HG03060 (cell line): ENCODE data around the gene C5AR1.
"Not testable (repeated sequence)": the region's sequence is repeated elsewhere in the genome, so short reads cannot be mapped to it uniquely, and the experiment has no call there.

ENCODE experiments used
- ATAC-seq: cut with Tn5 transposase; IDR thresholded peaks from one replicate; pipeline ENCODE4 v1.9.1; 2021; ENCODE audit warnings: low read depth, moderate number of reproducible peaks; ENCODE audit not compliant: unreplicated experiment

The C5AR1 gene

DNA sequence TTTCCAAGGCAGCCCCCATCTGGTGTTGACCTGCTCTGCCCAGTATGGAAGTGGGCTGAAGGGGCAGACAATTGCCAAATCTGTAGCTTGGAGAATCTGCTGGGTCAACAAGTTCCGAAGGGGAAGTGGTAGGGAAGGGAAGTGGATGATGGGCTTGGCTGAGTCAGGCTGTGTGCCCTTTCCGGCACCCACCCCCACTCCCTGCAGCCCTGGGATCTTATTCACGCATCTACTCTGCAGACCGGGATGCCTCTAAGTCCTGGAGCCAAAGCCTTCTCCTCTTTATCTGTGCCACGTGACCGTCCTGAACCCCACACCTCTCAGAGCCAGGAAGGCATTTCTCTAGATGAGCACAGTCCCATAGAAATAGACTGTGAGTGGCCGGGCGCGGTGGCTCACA lies 14.8 kb downstream of the C5AR1 start:
- no peak for ATAC-seq

DNA sequence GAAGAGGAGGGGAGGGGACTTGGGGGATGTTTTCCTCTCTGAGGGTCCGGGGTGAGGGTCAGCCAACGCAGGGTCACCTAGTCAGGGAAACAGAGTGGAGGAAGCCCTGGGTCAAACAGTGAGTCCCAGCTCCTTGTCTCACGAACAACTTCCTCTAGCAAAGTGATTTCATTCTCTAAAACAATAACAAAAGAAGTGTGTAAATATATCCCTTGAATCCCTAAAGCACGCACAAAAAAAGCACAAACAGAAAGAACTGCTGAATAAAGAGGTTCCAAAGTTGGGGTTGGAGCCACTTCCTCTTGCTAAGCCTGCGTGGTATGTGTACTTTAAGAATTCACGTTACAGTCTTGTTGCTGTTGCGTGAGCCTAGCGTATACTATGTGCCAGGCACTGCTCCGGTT lies 20.8 kb downstream of the C5AR1 start:
- ATAC-seq: no peak

GRCh38 chr19:47331490-47331889 lies 21.8 kb downstream of the C5AR1 start:
- no peak for ATAC-seq

GRCh38 chr19:47331931-47332547 lies 22.4 kb downstream of the C5AR1 start, which contains the start of gene C5AR2:
C5AR2 (plus strand) TSS chr19:47332175; CDS start chr19:47340800, 8,625 bp downstream.
- ATAC-seq: no peak

- not testable (repeated sequence) for ATAC-seq
Measured at GRCh38 chr19:47336765-47337718, 27.4 kb downstream of the C5AR1 start.

- ATAC-seq: no peak
Measured at GRCh38 chr19:47339196-47339880, 29.7 kb downstream of the C5AR1 start.

DNA sequence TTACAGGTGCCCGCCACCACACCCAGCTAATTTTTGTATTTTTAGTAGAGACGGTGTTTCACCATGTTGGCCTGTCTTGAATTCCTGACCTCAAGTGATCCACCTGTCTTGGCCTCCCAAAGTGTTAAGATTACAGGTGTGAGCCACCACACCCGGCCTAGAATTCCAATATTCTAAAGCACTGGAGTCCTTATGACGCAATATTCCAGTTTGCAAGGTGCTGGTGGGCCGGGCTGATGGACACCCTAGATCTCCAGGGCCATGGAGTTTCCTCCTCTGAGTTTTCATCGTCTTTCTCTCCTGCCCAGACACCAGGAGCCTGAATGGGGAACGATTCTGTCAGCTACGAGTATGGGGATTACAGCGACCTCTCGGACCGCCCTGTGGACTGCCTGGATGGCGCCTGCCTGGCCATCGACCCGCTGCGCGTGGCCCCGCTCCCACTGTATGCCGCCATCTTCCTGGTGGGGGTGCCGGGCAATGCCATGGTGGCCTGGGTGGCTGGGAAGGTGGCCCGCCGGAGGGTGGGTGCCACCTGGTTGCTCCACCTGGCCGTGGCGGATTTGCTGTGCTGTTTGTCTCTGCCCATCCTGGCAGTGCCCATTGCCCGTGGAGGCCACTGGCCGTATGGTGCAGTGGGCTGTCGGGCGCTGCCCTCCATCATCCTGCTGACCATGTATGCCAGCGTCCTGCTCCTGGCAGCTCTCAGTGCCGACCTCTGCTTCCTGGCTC lies 31.0 kb downstream of the C5AR1 start:
- no peak for ATAC-seq

DNA sequence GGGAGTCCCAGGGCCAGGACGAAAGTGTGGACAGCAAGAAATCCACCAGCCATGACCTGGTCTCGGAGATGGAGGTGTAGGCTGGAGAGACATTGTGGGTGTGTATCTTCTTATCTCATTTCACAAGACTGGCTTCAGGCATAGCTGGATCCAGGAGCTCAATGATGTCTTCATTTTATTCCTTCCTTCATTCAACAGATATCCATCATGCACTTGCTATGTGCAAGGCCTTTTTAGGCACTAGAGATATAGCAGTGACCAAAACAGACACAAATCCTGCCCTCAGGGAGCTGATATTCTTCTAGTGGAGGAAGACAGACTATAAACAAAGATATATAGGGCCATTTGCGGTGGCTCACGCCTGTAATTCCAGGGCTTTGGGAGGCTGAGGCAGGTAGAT lies 32.1 kb downstream of the C5AR1 start:
- ATAC-seq: no peak

GRCh38 chr19:47343194-47343802 lies 33.6 kb downstream of the C5AR1 start:
- no peak for ATAC-seq

DNA sequence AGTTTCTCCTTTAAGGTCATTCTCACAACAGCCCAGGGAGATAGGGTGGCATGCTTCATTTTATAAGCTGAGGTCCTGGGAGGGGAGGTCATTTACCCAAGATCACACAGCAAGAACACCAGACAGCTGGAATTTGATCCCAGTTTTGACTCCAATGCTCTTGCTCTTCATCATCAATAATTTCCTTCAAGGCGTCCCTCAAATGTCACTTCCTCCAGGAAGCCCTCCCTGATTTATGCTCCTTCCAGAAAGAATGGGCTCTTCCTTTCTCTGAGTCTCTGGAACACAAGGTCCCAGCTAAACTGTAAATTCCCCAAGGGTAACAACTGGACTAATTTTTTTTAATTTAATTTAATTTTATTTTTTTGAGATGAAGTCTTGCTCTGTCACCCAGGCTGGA lies 34.8 kb downstream of the C5AR1 start:
- no peak for ATAC-seq

DNA sequence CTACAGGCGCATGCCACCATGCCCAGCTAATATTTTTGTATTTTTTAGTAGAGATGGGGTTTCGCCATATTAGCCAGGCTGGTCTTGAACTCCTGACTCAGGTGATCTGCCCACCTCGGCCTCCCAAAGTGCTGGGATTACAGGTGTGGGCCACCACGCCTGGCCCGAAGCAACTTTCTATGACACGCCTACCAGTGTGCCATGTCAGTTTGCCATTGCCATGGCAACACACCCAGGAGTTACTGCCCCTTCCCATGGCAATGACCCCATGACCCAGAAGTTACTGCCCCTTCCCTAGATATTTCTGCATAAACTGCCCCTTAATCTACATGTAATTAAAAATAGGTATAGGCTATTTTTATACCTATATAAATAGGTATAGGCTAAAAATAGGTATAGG lies 36.4 kb downstream of the C5AR1 start:
- ATAC-seq: not testable (repeated sequence)

DNA sequence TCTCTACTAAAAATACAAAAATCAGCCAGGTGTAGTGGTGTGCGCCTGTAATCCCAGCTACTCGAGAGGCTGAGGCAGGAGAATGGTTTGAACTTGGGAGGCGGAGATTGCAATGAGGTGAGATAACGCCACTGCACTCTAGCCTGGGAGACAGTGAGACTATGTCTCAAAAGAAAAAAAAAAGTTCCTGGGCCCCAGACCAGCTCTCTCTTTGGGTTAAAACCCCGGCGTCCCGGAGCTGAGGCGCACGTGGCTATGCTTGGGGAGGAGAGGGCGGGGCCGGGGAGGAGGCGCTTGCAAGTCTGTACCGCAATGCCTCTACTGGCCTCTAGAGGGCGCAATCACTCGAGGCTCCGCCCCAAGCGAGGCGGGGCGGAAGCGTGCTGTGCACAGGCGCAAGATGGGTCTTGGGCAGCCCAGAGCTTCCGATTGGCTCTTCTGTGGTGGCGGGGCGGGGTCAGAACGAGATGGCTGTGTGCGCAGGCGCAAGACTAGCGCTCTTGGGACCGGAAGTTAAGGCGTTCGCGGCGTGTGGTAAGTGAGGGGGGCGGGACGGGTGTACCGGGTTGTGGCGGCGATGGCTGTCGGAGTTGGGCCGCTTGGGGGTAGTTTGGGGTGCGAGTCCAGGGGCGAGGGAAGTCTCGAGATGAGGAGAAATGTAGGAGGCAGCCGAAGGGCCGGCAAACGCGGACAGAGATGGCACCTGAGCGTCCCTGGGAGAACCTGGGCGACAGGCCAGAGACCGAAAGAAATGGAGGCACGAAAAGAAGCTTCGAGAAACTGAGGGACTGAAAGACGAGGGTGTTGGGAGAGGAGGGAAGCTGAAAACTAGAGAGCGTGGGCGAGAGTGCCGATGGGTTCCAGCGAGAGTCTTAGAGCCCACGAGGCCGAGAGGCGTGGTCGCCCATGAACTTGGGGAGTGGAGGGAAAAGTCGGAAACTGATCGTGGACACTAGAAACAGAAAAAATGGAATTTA lies 39.4 kb downstream of the C5AR1 start, which contains the start of gene DHX34:
Gene DHX34 (plus strand): TSS at position 497 of the 977 bp plus-strand sequence. CDS start 3,716 bp downstream, outside the sequence.
- ATAC-seq: peak; percentile 86

DNA sequence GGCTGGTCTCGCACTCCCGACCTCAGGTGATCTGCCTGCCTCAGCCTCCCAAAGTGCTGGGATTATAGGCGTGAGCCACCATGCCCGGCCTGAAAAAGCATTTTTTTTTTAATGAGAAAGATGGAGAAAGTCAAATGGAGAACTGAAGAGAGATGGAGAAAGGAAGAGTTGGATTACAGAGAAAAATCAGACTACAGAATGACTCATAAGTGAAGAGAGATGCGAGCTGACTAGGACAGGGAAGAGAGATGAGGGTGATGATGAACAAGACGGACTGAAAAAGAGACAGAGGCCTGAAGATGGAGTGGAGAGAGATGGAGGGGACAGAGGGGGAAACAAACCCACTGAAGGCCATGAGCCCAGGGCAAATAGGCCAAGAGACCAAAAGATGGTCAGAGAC lies 41.0 kb downstream of the C5AR1 start:
- ATAC-seq: no peak

GRCh38 chr19:47351548-47351947 lies 41.9 kb downstream of the C5AR1 start:
- ATAC-seq: no peak

- no peak for ATAC-seq
Measured at GRCh38 chr19:47352095-47352494, 42.4 kb downstream of the C5AR1 start.

DNA sequence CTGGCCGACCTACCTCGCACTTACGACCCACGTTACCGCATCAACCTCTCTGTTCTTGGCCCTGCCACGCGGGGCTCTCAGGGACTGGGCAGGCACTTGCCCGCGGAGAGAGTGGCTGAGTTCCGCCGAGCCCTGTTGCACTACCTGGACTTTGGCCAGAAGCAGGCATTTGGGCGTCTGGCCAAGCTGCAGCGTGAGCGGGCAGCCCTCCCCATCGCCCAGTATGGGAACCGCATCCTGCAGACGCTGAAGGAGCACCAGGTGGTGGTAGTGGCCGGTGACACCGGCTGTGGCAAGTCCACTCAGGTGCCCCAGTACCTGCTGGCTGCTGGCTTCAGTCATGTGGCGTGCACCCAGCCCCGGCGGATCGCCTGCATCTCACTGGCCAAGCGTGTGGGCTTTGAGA lies 43.6 kb downstream of the C5AR1 start:
- no peak for ATAC-seq

DNA sequence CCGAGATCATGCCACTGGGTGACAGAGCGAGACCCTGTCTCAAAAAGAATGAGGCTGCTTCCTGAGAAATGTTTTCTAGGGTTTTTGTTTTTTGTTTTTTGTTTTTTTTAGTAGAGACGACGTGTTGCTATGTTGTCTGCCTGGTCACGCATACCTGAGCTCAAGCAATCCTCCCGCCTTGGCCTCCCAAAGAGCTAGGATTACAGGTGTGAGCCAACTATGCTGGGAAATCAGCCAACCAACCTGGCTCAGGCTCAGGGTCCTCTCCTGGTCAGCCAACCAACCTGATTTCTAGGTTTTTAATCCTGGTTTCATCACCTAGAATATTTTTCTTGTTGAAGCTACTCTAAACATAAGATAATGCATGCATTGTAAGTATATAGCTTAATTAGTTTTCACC lies 47.2 kb downstream of the C5AR1 start:
- ATAC-seq: no peak

DNA sequence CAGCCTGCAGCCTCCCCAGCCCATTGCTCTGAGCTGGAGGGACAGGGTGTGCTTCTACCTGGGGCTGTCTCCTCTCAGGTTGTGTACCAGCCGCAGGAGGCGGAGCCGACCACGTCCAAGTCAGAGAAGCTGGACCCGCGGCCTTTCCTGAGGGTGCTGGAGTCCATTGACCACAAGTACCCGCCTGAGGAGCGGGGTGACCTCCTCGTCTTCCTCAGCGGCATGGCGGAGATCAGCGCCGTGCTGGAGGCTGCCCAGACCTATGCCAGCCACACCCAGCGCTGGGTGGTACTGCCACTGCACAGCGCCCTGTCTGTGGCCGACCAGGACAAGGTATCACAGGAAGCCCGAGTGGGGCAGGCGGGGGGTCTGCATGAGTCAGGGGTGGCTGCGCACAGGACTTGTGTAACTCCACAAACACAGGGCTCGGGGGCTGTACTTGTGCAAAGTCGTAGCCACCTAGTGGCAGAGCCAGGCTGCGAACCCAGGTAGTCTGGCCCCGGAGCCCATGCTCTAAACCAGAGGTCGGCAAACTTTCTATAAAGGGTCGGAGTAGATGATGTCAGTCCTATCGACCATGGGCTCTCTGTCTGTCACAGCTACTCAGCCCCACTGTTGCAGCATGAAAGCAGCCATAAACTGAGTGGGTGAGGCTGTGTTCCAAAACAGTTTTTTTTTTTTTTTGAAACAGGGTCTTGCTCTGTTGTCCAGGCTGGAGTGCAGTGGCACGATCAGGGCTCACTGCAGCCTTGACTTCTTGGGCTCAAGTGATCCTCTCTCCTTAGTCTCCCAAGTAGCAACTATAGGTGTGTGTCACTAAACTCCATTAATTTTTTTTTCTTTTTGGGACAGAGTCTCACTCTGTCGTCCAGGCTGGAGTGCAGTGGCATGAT lies 48.4 kb downstream of the C5AR1 start:
- ATAC-seq: no peak
